IPS-11a (cell line): Measurements from ENCODE around the gene ABCC4.

Experiments used
- H3K4me3 ChIP-seq: one replicate; pipeline ENCODE4 v1.5.1; 2013; ENCODE audit warnings: low read depth, low read length, control low read depth

ABCC4 gene

DNA sequence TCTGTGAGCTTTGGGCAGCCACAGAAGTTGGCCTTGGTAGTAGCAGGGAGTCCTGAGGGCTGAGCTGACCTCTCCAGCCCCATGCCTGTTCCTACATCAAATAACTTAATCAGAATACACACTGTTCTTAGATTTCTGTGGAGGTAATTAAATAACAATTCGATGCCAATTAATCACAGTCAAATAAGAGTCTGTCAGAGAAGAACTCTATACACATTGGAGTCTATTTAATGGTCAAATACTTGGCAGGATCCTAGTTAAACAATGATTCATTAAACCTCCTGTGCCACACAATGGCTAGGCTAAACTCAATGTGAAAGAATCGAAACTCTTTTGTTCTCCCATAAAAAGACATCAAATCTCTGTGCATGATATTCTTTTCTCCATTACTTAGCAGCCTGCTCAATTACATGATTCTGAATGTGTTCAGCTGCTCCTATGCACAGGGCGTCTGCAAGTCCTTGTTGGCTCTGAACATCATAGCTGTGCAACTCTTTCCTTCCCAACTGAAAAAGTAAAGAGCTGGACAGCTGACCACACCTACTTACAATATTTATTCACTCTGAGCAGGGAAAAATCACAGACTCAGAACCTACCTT is 173.1 kb downstream of the ABCC4 start:
- H3K4me3 ChIP-seq, result no peak overlapping the region

DNA sequence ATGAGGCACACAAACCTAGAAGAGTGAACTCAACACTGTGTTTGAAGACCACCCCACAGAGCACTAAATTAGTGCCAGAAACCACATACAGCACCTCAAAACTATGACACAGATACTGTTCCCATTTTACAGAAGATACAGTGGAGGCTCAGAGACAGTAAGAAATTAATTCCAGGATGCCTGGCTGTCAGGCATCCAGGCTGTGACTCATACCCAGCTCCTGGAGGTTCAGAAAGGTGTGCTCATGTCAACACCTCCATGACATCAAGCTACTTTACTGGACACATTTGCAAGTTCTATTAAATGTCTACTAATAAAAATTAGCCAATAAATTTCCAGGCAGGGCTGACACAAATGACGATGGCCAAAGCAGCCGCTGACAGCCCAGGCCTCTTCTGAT is 176.3 kb downstream of the ABCC4 start:
- H3K4me3 ChIP-seq, result no peak overlapping the region

DNA sequence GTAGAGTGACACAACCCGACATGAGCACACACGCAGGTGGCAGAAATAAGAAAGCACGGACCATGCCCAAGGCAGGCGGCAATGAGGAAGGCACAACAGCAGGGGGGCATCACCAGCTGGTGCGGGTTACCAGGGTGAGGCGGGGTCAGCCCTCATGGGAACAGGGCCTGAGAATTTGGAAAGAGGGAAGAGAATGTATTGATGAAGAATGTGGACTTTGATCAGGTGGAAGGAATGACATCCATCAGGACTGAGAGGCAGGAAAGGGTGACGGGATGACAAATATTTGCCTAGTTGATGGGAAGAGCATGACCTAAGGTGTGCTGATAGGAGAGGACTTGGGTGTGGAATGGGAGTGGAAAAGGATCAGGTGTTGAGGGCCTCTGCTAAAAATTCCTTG is 177.5 kb downstream of the ABCC4 start:
- H3K4me3 ChIP-seq, result no peak overlapping the region

DNA sequence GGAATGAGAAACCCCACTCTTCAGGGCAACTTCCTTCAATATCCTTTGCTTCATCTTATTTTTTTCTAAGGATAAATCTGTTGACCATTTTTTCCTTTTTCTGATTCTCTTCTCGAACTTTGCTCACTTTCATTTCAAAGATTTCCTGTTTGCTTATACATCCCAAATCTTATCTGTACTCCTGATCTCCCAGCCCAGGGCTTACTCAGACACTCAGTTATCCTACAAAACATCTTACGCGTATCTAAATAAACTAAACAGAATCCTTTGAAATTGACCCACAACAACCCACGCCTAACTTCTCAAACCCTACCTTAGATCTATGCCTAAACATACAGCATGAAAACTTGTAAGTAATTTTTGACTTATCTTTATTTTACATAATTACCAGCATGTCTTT is 179.2 kb downstream of the ABCC4 start:
- no peak overlapping the region for H3K4me3 ChIP-seq

DNA sequence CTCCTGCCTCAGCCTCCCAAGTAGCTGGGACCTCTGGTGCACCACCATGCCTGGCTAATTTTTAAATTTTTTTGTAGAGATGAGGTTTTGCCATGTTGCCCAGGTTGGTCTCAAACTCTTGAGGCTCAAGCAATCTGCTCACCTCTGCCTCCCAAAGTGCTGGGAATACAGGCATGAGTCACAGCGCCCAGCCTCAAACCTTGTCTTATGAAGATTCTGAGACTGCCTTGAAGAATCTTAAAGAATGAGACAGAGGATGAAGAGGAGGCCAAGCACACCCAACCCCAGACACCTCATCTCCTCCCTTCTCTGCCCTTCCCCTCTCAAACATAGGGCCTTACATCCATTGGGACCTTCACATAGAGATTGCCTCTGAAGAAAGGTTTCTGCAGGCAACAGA is 179.7 kb downstream of the ABCC4 start:
- no peak overlapping the region for H3K4me3 ChIP-seq

DNA sequence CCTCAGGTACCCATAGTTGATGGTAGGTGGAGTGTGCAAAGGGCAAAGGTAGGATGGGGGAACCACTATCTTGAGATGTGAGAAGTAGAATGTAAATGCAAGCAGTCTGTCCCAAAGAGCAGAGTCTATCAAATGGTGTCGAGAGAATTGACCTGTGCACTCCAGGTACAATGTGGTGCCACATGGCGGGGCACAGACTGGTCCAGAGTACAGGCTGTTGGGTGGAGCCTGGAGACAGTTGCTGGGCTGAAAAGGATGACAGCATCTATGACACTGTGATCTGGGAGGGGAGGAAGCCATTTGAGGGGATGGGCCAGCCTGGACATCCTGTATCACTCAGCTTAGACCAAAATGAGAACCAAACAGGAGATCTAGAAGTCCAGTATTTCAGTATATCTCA is 180.6 kb downstream of the ABCC4 start:
- no peak overlapping the region for H3K4me3 ChIP-seq

DNA sequence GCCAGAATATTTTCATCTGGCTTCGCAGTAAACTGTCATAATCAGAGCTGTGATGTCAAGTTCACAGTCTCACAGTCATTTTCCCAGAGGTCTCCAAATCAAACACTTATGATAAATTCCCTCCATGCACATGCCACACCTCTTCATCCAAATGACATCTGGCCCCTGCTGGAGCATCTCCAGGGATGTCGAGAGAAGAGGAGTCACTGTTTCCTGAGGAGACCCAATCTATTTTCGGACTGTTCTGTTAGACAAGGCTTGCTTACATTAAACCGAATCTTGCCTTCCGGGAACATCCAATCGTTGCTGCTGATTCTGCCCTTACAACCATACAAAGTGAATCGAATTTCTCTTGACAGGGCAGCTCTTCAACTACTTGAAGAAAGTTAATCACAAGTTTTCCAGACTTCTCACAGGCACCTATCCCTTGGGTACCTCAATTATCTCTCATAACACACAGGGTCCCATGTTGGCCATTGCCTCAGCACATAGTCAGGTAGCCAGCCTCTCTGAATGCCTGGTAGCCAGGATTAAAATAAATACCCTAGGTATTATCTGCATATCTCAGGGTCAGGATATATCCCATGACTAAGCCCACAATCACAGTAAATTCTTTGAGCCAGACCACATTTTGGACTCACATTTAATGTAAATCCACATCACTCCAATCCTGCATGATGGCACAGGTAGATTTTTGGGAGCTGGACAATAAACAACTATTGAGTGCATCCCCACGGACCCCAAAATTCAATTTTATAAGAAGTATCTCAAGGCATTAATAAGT is 182.5 kb downstream of the ABCC4 start:
- H3K4me3 ChIP-seq, result no peak overlapping the region

DNA sequence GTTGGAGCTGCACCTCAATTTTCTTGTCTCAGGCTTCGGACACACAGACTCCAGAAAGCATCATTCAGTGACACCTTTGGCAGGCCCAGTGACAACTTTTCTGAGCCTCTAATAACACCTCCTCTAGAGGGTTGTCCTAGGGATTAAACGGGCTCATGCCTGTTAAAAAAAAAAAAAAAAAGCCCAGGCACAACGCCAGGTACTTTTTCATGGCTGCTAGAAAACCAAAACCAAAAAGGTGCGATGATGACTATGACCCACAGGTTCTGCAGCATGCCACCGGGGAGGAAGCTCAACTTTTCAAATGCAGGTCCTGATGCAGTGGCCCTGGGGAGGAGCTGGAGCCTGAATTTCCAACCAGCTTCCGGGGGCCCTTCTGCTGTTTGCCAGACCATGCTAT is 184.2 kb downstream of the ABCC4 start:
- H3K4me3 ChIP-seq, result no peak overlapping the region

DNA sequence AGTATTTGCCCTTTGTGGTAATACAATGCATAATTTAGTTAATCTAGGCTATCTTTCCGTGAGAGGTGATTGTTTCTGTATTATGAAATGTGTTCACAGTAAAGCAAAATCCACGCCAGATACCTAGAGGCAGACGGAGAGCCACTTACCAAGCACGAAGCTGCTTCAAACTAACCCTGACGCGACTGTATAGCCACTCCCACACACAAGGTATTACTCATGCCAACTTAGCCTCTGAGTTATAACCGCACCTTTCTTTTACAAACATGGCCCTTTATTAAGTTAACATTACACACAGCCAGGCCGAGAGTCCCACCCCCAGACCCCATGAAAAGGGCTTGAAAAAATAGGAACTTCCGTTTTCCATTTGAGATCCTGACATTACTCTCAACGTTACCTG is 185.7 kb downstream of the ABCC4 start:
- H3K4me3 ChIP-seq, result no peak overlapping the region

DNA sequence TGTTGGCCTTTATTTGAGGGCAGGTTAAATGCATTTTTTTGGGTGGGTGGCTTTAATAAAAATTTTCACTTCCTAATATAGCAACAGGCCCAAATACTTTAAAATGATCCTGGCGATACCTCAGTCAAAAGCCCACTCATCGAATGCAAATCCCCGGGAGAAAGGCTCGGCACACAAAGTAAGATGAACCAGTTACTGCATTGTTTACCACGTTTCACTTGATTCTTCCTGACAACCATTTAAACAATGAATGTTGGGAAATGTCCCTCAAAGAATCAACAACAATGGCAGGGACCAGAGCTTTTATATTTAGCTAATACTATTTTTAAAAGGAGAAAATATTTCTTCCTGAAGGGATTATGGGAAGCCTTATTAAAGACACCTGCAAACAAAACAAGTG is 187.7 kb downstream of the ABCC4 start:
- H3K4me3 ChIP-seq, result no peak overlapping the region

DNA sequence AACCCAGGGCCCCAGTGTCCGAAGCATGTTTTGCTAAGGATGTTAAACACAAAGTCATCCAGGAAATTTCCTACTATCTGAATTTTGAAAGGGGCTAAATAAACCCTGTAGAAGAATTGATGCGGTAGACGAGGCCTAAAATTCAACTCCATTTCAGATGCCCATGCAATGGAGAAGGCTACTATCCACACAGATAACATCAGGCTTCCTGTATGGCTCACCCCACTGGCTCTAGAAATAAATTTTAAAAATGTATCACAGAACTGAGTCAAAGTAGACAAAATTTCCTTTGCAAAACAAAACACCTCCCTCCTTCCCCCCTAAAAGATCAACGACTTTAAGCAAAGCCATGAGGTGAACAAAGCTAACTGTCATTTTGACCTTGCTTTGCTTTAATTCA is 188.4 kb downstream of the ABCC4 start:
- H3K4me3 ChIP-seq, result no peak overlapping the region

DNA sequence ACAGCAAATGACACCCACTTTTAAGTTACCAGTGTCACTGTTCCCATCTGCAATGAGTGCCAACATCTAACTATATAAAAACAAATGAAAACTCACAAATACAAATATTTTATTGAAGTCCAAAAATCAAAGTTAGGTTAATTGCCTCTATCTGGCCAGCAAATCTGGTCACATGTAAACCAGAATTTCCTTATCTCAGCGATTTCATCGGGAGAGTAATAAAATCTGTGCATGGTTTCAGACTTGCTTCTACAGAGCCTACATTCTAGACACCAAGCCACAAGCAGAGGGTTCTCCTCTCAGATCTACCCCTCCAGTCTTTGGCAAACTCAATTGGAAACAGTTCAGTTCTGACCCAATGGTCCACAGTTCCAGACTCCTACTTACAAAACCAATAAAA is 189.6 kb downstream of the ABCC4 start:
- H3K4me3 ChIP-seq, result no peak overlapping the region

DNA sequence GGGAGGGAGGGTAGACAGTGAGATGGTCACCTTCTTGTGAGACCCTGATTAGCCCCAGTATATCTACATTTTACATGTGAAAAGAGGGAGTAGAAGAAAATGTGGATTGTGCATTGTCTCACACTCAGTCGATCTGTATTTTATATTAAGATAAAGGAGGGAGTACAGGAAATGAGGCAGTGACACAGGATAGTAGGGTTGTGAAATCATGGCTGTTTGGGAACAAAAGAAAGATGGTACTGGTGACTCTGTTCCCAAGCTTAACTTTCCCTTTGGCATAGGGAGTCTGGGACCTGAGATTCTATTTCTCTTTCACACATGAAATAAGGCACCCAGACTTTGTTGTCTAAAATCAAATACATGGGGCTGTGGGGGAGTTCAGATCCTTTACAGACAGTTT is 194.7 kb downstream of the ABCC4 start:
- no peak overlapping the region for H3K4me3 ChIP-seq

DNA sequence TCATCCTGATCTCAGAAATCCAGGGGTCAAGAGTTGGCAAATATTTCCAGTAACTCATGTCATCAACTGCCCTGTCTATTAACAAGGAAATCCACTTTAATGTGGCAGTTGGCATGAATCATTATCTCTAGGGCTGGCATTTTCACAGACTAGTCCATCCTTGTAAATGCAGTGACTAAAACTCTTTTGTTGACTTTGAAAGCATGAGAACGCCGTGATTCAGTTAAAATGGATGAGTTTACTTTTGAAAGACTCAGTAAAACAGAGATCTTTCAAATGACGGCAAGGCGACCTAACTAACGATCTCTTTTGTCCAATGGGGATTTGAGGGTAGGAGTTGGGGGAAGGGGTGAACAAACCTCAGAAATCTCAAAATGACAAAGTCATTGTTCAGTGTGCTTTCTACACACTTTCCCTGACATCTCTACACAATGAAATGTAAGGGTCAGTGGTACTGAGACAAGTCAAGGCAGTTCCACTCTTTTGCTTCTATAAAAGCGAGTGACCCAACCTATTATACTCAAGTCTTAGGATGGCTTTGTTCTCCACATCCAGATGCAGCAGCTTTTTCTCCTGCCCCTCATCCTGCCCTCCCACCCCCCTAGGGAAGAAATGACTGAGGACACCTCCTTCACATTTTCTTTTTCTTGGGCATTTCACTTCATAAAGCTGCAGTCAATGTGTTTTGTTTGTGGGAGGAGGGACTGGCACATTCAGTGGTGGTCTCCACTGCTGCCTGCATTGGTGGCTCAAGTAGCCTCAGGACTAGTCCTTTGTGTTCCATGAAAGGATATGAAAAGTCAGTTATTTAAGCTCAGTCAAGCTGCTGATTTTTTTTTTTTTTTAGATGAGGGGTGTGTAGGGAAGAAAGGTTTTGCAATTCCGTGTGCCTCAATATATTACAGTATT is 200.5 kb downstream of the ABCC4 start:
- no peak overlapping the region for H3K4me3 ChIP-seq

DNA sequence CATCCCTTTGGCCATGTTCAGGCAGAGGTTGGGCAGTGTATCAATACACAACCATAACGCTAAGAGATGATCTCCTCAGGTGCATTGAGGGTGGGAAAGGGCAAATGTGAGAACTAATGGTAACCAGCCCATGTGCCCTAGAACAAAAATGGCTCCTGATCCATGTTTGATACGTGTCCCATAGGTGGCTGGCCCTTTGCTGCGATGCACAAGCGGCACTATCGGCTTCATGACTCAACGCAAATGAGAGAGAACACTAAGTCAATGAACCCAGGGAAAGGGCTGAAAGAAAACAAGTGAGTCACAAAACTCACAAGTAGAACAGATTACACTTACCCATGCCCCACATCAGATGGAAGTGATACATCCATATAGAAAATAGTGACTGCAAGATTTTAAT is 201.7 kb downstream of the ABCC4 start:
- H3K4me3 ChIP-seq, result no peak overlapping the region

DNA sequence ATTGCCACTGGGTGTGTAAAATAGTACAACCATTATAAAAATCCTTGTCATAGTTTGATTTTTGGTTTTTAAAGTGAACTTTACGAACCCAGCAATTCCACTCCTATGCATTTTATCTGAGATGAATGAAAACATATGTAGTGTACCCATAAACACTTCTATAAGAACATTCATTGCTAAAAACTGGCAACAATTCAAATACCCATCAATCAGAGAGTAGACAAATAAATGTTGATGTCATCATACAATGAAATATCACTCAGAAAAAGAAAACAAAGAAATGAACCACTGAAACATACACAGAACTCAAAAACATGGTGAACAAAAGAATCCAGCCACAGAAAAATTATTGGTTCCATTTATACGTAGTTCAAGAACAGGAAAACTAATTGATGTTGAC is 202.3 kb downstream of the ABCC4 start:
- H3K4me3 ChIP-seq, result no peak overlapping the region

DNA sequence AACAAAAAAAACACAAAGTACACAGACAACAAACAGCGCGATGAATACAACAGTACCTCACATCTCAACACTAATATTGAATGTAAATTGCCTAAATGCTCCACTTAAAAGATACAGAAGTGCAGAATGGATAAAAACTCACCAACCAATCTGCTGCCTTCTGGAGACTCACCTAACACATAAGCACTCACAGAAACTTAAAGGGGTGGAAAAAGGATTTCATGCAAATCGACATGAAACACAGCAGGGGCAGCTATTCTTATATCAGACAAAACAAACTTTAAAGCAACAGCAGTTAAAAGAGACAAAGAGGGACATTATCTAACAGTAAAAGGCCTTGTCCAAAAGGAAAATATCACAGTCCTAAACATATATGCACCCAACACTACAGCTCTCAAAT is 209.5 kb downstream of the ABCC4 start:
- H3K4me3 ChIP-seq, result no peak overlapping the region

DNA sequence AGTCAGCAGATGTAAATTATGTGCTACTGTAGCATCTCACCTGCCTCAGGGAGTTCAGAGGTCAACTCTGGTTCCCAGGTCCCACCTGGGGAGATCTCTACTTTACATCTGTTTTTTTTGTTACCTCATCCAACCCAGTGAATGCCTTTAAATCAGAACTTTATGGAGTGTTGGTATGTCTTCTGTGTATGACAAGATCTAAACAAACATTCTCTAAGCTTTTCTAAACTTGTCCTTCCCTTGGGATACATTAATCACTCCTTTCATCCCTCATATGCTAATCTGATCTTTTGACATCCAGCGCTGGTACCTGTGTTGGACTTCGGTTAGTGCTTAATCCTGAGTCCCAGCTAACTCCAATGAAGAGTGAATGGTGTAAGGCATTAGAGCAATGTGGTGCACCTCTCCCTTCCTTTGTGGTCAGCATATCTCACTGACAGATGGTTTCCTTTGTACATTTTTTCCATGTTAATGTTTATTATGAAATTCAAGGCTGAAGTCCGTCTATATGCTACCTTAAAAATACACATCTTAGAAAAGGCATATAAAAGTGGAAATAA is 213.4 kb downstream of the ABCC4 start:
- H3K4me3 ChIP-seq, result no peak overlapping the region

DNA sequence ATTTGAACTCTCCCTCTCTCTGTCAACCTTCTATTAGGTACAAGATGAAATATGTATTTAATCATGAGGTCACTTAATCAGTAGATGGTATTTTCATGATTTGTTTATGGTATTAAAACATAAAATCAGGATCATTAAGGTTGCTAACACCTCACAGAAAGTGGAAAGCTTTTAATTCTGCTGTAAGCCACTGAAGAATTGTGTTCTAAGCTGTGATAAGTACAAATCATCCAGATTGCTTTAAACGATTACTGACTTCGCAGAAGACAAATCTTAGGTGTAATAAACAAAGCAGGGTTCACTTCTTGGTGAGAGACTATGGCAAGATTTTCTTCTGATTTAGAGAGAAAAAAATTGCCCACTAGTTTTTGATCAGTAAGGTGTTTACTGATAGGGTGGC is 214.5 kb downstream of the ABCC4 start:
- no peak overlapping the region for H3K4me3 ChIP-seq

DNA sequence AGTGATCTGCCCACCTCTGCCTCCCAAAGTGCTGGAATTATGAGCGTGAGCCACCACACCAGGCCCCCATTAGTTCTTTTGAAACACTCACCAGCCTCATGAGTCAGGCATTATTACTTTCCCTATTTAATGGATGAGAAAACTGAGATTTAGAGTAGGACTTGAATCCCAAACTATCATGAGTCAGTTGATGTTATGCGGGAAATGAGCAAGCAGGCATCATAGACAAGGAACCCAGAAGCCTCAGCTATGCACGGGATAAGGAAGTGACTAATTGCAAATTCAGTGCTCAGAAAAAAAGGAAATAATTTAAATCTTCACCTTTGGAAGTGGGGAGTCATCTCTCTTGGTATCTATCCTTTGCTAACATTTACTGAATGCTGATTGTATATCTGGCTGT is 217.5 kb downstream of the ABCC4 start:
- H3K4me3 ChIP-seq, result no peak overlapping the region

DNA sequence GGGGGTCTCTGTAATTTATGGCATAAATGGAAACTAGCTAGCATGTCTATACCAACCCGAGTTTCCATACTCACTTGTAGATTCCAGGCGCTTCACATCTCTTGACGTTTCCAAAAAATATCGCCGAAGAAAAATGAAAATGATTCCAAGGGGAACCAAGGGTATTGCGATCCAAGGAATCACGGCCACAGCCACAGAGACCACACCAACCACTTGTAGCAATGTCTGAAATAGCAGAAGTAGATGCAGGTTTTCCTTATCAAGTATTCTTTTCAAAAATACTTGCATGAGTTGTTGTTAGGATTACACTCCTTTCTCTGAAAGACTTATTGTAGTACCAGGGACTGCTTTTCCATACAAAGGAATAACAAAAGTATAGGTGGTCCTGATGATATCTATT is 218.2 kb downstream of the ABCC4 start:
- no peak overlapping the region for H3K4me3 ChIP-seq

DNA sequence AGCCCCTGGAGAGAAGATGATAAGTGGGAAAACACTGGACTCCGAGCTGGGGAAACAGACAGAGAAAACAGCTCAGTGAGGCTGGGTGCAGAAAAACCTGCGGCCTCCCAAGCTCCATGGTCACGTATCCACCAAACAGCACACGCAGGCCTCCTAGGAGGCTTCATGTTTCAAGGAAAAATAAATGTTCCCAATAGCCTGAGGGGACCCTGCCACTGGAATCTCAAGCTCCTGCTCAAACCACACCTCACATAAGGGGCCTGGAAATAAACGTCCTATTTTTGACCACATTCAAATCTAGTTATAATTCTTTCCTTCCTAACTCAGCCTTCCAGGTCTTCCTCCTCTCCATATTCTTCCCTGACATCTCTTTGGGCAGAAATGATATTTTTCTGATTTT is 225.7 kb downstream of the ABCC4 start:
- H3K4me3 ChIP-seq, result no peak overlapping the region
